Transverse colon (tissue), 3 donors: ENCODE results near the gene SYCP2.

Experiments
- EP300 ChIP-seq: sonication (generic); formaldehyde crosslinking; IDR thresholded peaks from one replicate; pipeline ENCODE4 v1.6.1; 2017; ENCODE audit warnings: antibody characterized with exemption, low read depth
- POLR2A ChIP-seq: fragments of 450-650 bp; IDR thresholded peaks from one replicate; pipeline ENCODE4 v1.6.1; 2016; ENCODE audit warnings: antibody characterized with exemption, mild to moderate bottlenecking, moderate library complexity
- TF ChIP-seq, protein P1 (sequence below), 5 experiments: fragments of 200-600 bp in 3 of 5; fragments of 450-650 bp in 2 of 5; sonication (generic) in 3 of 5; IDR thresholded peaks; 1 replicate in 2 of 5; 2 replicates in 3 of 5; pipeline ENCODE4 v1.5.1; 2016 to 2017; ENCODE audit warnings: antibody characterized with exemption in 5 of 5, inconsistent platforms in 3 of 5, mild to moderate bottlenecking in 2 of 5, moderate library complexity in 1 of 5

GRCh38 chr20:59845472-59845871 lies 88.0 kb downstream of the SYCP2 start:
- TF ChIP-seq, protein P1, sequence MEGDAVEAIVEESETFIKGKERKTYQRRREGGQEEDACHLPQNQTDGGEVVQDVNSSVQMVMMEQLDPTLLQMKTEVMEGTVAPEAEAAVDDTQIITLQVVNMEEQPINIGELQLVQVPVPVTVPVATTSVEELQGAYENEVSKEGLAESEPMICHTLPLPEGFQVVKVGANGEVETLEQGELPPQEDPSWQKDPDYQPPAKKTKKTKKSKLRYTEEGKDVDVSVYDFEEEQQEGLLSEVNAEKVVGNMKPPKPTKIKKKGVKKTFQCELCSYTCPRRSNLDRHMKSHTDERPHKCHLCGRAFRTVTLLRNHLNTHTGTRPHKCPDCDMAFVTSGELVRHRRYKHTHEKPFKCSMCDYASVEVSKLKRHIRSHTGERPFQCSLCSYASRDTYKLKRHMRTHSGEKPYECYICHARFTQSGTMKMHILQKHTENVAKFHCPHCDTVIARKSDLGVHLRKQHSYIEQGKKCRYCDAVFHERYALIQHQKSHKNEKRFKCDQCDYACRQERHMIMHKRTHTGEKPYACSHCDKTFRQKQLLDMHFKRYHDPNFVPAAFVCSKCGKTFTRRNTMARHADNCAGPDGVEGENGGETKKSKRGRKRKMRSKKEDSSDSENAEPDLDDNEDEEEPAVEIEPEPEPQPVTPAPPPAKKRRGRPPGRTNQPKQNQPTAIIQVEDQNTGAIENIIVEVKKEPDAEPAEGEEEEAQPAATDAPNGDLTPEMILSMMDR (IDR thresholded peaks at IDR 0.05) = no peak
- TF ChIP-seq EP300 = no peak
- no peak for TF ChIP-seq POLR2A
